Forelimb muscle (tissue), 1 donor: ENCODE results near the gene FGF6. TPM values are rescaled to one million over a fixed set of nuclear protein-coding genes. Genes with fewer than 3 reads are reported as not detected.
"Not testable (repeated sequence)": the region's sequence is repeated elsewhere in the genome, so short reads cannot be mapped to it uniquely, and the experiment has no call there.

Experiments
- DNase-seq: peaks from one replicate; pipeline ENCODE4 v3.0.0-alpha.2; 2013; ENCODE audit warnings: low read depth
- polyA plus RNA-seq: library from polyadenylated mRNA; unstranded; fragments of 120-200 nt; gene quantifications from one replicate; pipeline ENCODE4 v1.2.1, GENCODE V29; 2013; ENCODE audit not compliant: insufficient read length

The FGF6 gene
- 58.5 TPM for polyA plus RNA-seq

GRCh38 chr12:4445156-4446101 is at the start of gene FGF6:
Gene FGF6, minus strand, starts transcription at chr12:4445815. Its CDS starts 245 bp downstream, at chr12:4445570.
- no peak for DNase-seq

- no peak for DNase-seq
Measured at GRCh38 chr12:4490973-4491372, 45.4 kb upstream of the FGF6 start.

- DNase-seq = no peak
Measured at GRCh38 chr12:4489556-4489955, 43.9 kb upstream of the FGF6 start.

- no peak for DNase-seq
Measured at GRCh38 chr12:4486980-4487379, 41.4 kb upstream of the FGF6 start.

- no peak for DNase-seq
Measured at GRCh38 chr12:4486049-4486699, 40.6 kb upstream of the FGF6 start.

GRCh38 chr12:4483885-4484823 is 38.5 kb upstream of the FGF6 start:
- DNase-seq = no peak

- no peak for DNase-seq
Measured at GRCh38 chr12:4482936-4483335, 37.3 kb upstream of the FGF6 start.

- no peak for DNase-seq
Measured at GRCh38 chr12:4478933-4479332, 33.3 kb upstream of the FGF6 start.

GRCh38 chr12:4477129-4477528 is 31.5 kb upstream of the FGF6 start:
- DNase-seq = no peak

GRCh38 chr12:4472046-4472445 is 26.4 kb upstream of the FGF6 start:
- no peak for DNase-seq

- no peak for DNase-seq
Measured at GRCh38 chr12:4471256-4471655, 25.6 kb upstream of the FGF6 start.

- no peak for DNase-seq
Measured at GRCh38 chr12:4468994-4469393, 23.4 kb upstream of the FGF6 start.

GRCh38 chr12:4460761-4461160 is 15.1 kb upstream of the FGF6 start:
- DNase-seq = no peak

- DNase-seq = not testable (repeated sequence)
Measured at GRCh38 chr12:4455849-4456248, 10.2 kb upstream of the FGF6 start.

- DNase-seq = no peak
Measured at GRCh38 chr12:4454315-4454860, 8.8 kb upstream of the FGF6 start.

GRCh38 chr12:4451694-4452093 is 6.1 kb upstream of the FGF6 start:
- no peak for DNase-seq

- no peak for DNase-seq
Measured at GRCh38 chr12:4450551-4451112, 5.0 kb upstream of the FGF6 start.

GRCh38 chr12:4449851-4450221 is 4.2 kb upstream of the FGF6 start:
- DNase-seq = no peak

GRCh38 chr12:4448943-4449850 is 3.6 kb upstream of the FGF6 start:
- no peak for DNase-seq

- no peak for DNase-seq
Measured at GRCh38 chr12:4448371-4448940, 2.8 kb upstream of the FGF6 start.
